HG03103 (cell line): ENCODE measurements around the gene MRPS18B.
"Not testable (repeated sequence)": the region's sequence is repeated elsewhere in the genome, so short reads cannot be mapped to it uniquely, and the experiment has no call there.

Experiments used
- ATAC-seq: cut with Tn5 transposase; IDR thresholded peaks from one replicate; pipeline ENCODE4 v1.9.1; 2021; ENCODE audit warnings: low read depth; ENCODE audit not compliant: unreplicated experiment

The MRPS18B gene

GRCh38 chr6:30617565-30618269 lies at the start of gene MRPS18B:
MRPS18B (plus strand) TSS chr6:30617840; CDS start chr6:30617866, 26 bp downstream.
- ATAC-seq, result peak; percentile 59

GRCh38 chr6:30568245-30568644 lies 49.4 kb upstream of the MRPS18B start:
- no peak for ATAC-seq

GRCh38 chr6:30570263-30570662 lies 47.4 kb upstream of the MRPS18B start:
- ATAC-seq, result no peak

GRCh38 chr6:30570740-30571074 lies 46.9 kb upstream of the MRPS18B start:
- peak; percentile 13 for ATAC-seq

- ATAC-seq, result peak; percentile 88
These were observed 46.4 kb upstream of the MRPS18B start, which contains the start of gene ABCF1 for GRCh38 chr6:30571075-30571761. ABCF1 (plus strand) TSS chr6:30571442; CDS start chr6:30571488, 46 bp downstream.

GRCh38 chr6:30571762-30572082 lies 45.9 kb upstream of the MRPS18B start:
- no peak for ATAC-seq

GRCh38 chr6:30572148-30572547 lies 45.5 kb upstream of the MRPS18B start:
- no peak for ATAC-seq

GRCh38 chr6:30573113-30573512 lies 44.5 kb upstream of the MRPS18B start:
- no peak for ATAC-seq

- no peak for ATAC-seq
These were observed 39.6 kb upstream of the MRPS18B start for GRCh38 chr6:30578051-30578450.

GRCh38 chr6:30583921-30584320 lies 33.7 kb upstream of the MRPS18B start:
- ATAC-seq, result no peak

GRCh38 chr6:30589754-30590358 lies 27.8 kb upstream of the MRPS18B start:
- no peak for ATAC-seq

GRCh38 chr6:30590509-30590908 lies 27.1 kb upstream of the MRPS18B start:
- ATAC-seq, result no peak

- ATAC-seq, result no peak
These were observed 26.6 kb upstream of the MRPS18B start for GRCh38 chr6:30591008-30591407.

GRCh38 chr6:30592287-30592686 lies 25.4 kb upstream of the MRPS18B start:
- no peak for ATAC-seq

- ATAC-seq, result not testable (repeated sequence)
These were observed 20.1 kb upstream of the MRPS18B start for GRCh38 chr6:30597315-30598144.

GRCh38 chr6:30598912-30599624 lies 18.6 kb upstream of the MRPS18B start:
- no peak for ATAC-seq

- no peak for ATAC-seq
These were observed 17.9 kb upstream of the MRPS18B start for GRCh38 chr6:30599625-30600324.

GRCh38 chr6:30600451-30600961 lies 17.1 kb upstream of the MRPS18B start:
- ATAC-seq, result no peak

GRCh38 chr6:30601436-30601814 lies 16.2 kb upstream of the MRPS18B start:
- no peak for ATAC-seq
